ENCODE data around the gene NEDD8.

The NEDD8 gene

DNA sequence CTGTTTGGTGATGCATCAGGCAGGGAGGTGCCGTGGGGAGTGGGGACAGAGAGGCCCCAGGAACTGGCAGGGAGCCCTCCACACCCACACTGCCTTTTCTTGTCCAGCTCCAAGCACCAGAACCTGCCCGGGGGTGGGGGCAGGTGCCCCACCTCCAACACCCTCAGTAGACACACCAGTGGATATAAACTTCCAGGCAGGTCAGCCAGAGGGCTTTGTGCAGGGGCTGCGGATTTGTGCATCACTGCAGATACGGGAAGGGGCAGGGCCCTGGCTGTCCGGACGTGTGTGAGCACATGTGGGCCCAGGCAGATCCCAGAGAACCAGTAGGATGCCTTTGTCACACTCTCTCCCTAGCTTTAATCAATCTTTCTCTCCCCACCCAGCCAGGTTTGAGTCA lies 32.1 kb upstream of the NEDD8 start:
- no peak overlapping the region for H3K4me3 ChIP-seq (ENCODE audit: control insufficient read depth, low read depth, low read length)
- TF ChIP-seq, protein P1, sequence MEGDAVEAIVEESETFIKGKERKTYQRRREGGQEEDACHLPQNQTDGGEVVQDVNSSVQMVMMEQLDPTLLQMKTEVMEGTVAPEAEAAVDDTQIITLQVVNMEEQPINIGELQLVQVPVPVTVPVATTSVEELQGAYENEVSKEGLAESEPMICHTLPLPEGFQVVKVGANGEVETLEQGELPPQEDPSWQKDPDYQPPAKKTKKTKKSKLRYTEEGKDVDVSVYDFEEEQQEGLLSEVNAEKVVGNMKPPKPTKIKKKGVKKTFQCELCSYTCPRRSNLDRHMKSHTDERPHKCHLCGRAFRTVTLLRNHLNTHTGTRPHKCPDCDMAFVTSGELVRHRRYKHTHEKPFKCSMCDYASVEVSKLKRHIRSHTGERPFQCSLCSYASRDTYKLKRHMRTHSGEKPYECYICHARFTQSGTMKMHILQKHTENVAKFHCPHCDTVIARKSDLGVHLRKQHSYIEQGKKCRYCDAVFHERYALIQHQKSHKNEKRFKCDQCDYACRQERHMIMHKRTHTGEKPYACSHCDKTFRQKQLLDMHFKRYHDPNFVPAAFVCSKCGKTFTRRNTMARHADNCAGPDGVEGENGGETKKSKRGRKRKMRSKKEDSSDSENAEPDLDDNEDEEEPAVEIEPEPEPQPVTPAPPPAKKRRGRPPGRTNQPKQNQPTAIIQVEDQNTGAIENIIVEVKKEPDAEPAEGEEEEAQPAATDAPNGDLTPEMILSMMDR (conservative IDR thresholded peaks at IDR 0.05; ENCODE audit: control insufficient read depth, insufficient read depth, low read depth, low read length), result no peak
- DNase-seq (ENCODE audit: low read depth), result no peak

DNA sequence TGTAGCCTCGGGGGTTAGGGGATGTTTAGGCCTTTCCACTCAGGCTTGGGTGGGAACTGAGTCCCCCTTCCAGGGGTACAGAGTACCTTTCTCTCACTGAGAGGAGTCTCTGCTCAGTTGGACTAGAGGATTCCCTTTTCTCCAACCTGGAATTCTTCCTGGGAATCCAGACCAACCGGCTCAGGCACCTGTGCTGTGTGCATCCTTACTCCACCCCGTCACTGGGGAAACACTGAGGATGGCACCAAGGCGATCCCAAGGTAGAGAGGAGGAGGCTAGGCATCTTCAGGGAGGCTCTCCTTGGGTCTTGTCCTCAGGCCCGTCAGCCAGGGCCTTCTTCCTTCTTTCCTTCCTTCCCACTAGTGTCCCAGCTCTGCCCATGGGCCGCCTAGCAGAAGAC lies 31.7 kb upstream of the NEDD8 start:
- no peak overlapping the region for H3K4me3 ChIP-seq (ENCODE audit: control insufficient read depth, low read depth, low read length)
- no peak for DNase-seq (ENCODE audit: low read depth)
- TF ChIP-seq, protein P1 (conservative IDR thresholded peaks at IDR 0.05; ENCODE audit: control insufficient read depth, insufficient read depth, low read depth, low read length), result no peak

DNA sequence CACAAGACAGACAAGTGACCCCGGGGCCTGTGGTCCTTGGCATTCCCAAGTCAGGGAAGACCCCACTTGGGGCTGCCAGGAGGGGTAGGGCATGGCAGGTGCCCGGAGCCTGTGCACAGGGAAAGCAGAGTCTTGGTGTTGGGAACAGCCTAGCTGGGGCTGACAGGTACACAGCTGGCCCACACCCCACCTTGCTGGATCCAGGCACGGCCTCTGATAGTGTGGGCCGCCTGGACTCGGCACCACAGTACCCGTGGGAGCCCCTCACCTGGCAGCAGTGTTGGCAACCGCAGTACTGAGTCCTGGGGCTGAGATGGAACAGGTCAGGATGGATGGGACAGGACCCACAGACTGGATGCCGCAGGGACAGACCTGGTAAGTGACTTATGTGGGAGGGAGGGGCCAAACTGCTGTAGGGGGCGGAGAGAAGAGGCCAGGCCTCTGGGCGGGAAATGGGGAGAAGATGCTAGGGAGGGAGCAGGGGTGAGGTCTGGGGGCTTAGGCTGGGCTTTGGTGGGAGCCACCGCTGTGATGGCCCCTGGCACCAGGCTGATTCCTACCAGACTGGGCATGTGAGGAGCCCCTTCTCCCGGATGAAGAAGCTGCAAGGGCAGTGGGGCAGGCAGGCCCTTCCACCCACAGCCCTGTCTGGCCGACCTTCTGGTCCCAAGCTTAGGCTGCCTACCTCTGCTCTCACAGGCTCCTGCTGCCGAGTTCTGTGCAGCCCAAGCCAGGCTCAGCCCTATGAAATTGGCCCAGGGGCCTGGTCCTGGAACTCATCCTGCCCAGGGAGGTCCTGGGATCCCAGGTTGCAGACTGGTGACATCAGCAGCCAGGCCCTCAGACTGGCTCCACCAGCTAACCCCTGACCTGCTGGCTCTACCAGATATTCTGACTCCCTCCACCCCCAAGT lies 30.9 kb upstream of the NEDD8 start, which contains the start of gene TGM1:
TGM1 (minus strand) TSS at position 357 of the 913 bp plus-strand sequence. CDS start 825 bp downstream, outside the sequence.
- no peak within 1 kb of the TSS for H3K4me3 ChIP-seq (ENCODE audit: control insufficient read depth, low read depth, low read length)
- no peak for DNase-seq (ENCODE audit: low read depth)
- TF ChIP-seq, protein P1 (conservative IDR thresholded peaks at IDR 0.05; ENCODE audit: control insufficient read depth, insufficient read depth, low read depth, low read length), result no peak

DNA sequence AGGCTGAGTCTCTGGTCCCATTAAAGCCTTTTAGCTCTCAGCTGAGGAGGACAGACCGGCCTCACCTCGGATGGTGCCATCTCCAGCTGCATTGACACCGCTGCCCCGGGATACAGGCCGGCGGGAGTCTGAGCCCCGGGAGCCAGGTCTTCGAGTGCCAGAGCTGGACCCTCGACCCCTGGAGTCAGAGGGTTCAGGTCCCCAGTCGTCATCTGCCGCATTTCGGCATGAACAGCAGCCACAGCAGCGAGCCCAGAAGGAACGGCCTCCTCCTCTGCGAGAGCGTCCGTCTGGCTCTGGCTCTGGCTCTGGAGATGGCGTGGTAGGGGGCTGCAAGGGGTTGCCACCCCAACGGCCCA lies 29.8 kb upstream of the NEDD8 start:
- no peak for DNase-seq (ENCODE audit: low read depth)
- H3K4me3 ChIP-seq (ENCODE audit: control insufficient read depth, low read depth, low read length), result no peak overlapping the region
- TF ChIP-seq, protein P1 (conservative IDR thresholded peaks at IDR 0.05; ENCODE audit: control insufficient read depth, insufficient read depth, low read depth, low read length), result no peak

DNA sequence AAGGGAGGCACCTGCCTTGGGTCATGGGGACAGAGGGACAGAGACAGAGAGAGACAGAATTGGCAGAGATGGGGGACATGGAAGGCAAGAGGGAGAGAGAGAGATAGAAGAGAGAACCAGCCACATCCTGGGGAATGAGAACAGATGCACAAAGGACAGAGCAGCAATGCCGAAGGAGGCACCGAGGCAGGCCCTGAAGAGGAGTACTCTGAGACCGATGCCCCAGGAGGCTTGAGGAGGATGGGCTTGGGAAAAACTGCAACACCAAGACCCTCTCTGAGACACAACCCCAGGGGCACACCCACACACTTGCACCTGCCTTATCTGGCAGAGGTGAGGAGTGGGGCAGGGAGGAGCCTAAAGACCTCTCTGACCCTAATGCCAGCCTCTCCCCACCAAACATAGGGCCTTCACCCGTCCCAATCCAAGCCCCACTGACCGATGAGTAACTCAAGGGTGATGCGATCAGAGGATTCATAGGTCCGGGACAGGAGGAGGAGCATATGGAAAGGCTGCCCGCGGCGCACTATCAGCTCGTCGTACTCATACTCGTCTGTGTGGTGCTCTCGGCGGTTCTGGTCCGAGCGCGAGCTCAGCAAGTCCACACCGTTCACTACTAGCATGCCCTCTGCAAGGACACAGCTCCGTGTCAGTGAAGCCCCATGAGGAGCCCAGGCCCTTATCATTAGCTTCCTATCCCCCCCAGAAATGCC lies 29.2 kb upstream of the NEDD8 start:
- DNase-seq (ENCODE audit: low read depth), result no peak
- no peak overlapping the region for H3K4me3 ChIP-seq (ENCODE audit: control insufficient read depth, low read depth, low read length)
- TF ChIP-seq, protein P1 (conservative IDR thresholded peaks at IDR 0.05; ENCODE audit: control insufficient read depth, insufficient read depth, low read depth, low read length), result no peak

DNA sequence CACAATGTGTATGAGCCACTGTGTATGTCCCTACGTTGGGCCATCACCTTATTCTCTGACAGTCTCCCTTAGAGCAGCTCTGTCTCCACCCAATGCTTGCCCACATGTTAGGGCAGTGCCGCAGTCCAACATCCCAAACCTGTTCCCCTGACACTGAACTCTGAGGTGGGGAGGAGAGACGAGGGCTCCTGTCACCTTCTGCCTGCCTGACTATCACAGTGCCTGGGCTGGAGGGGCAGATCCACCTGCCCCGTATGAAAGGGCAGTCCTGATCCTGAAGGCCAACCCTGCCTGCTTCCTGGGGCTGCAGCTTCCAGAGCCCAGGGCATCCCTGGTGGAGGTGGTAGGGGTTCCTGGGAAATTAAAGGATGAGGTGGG lies 28.6 kb upstream of the NEDD8 start:
- no peak overlapping the region for H3K4me3 ChIP-seq (ENCODE audit: control insufficient read depth, low read depth, low read length)
- TF ChIP-seq, protein P1 (conservative IDR thresholded peaks at IDR 0.05; ENCODE audit: control insufficient read depth, insufficient read depth, low read depth, low read length), result no peak

More for the DNA sequence above, 28.6 kb upstream of the NEDD8 start:
- DNase-seq (ENCODE audit: low read depth), result no peak

Measured in fibroblast of mammary gland (primary cell).